HUES64 (cell line): ENCODE data around the gene KRT75.

Experiments
- H3K27ac ChIP-seq: 2 replicates; pipeline ENCODE4 v1.7.0; 2013; ENCODE audit warnings: low read depth, low read length, inconsistent platforms
- H3K27me3 ChIP-seq: 2 replicates; pipeline ENCODE4 v1.6.1; 2013; ENCODE audit warnings: mild to moderate bottlenecking, low read length; ENCODE audit not compliant: insufficient read depth
- H3K36me3 ChIP-seq: 2 replicates; pipeline ENCODE4 v1.6.1; 2013; ENCODE audit warnings: mild to moderate bottlenecking, low read length; ENCODE audit not compliant: insufficient read depth
- H3K4me1 ChIP-seq: 2 replicates; pipeline ENCODE4 v1.6.1; 2013; ENCODE audit warnings: mild to moderate bottlenecking, low read length, moderate library complexity; ENCODE audit not compliant: insufficient read depth
- H3K4me3 ChIP-seq: 2 replicates; pipeline ENCODE4 v1.5.1; 2013; ENCODE audit warnings: mild to moderate bottlenecking, low read length, moderate library complexity
- H3K9ac ChIP-seq: 2 replicates; pipeline ENCODE4 v1.6.1; 2013; ENCODE audit warnings: mild to moderate bottlenecking, low read depth, low read length
- H3K9me3 ChIP-seq: 2 replicates; pipeline ENCODE4 v1.6.1; 2013; ENCODE audit warnings: low read depth, low read length; ENCODE audit not compliant: insufficient read depth
- WGBS: fragments of 150-250, 120-280 bp; methylation state at CpG from one replicate; pipeline ENCODE4 v1.1.7; 2013; ENCODE audit warnings: missing lambda C conversion rate; 5-methylcytosine and 5-hydroxymethylcytosine counted together

The KRT75 gene

DNA sequence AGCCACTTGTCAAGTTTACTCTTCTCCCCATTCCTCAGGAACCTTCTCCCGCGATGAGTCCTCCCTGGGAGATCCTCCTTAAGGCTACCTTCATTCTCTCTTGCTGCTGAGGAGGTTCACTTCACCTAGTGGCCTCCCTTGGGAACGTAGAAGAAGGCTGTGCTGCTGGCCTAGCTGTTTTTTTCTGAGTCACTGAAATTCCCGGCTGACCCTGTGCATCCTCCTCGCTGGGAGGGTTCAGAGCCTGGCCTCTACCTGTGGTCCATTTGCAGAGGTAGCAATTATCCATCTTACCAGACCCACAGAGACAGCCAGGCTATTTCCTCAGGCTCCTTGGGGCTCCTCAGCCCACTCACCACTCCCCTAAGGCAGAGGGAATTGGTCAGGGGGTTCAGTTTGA lies 32.6 kb downstream of the KRT75 start:
- WGBS = 91% methylated on average over 5 of the region's 5 CpGs
- Histone ChIP-seq H3K9me3 (no peaks in the 10 kb centered on the region), H3K9ac (no peak overlapping the region), H3K36me3 (no peaks in the 10 kb centered on the region), H3K27me3 (no peaks in the 10 kb centered on the region; the same call in 1 of the 2 replicates), H3K27ac (no peak overlapping the region), H3K4me1 (0 out of 2 replicates have a peak, but pooled peaks cover 6% of the 10 kb centered on the region), H3K4me3 (no peak overlapping the region)

DNA sequence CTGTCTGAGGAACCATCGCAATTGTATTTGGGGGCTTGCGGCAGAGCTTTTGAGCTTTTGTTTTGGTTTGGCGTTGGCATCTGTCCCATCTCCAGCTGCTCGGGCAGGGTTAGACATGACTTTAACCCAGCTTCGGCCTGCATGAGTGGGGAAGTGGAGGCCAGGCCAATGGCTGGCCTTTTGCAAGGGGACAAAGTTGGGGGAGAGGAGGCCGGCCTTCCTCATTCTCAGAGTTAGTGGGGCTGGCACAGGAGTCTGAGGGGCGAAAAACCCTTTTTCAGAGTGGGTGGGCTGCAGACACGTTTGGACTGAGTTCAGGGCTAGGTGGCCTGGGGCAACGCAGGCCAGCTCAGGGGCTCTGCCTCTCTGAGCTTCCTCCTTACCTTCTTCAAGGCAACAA lies 33.3 kb downstream of the KRT75 start:
- Histone ChIP-seq H3K27ac (no peak overlapping the region), H3K27me3 (no peaks in the 10 kb centered on the region; the same call in 1 of the 2 replicates), H3K4me1 (0 out of 2 replicates have a peak, but pooled peaks cover 6% of the 10 kb centered on the region), H3K4me3 (no peak overlapping the region), H3K9ac (no peak overlapping the region), H3K36me3 (no peaks in the 10 kb centered on the region), H3K9me3 (no peaks in the 10 kb centered on the region)
- WGBS = 95% methylated on average over 9 of the region's 9 CpGs

DNA sequence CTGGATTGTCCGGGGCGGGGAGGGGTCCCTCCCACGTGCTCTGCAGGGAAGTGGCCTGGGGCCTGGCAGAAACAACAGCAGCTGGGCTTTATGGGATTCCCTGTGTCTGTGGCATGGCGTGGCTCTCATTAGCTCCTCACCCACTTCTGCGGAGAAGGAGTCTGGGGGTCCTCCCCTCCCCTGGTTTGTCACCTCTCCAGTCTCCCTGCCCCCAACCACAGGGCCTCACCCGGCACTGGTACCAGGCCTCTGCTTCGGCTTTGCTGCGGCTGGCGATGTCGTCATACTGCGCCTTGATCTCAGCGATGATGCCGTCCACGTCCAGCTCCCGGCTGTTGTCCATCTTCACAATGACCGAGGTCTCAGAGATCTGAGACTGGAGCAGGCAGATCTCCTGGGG lies 34.4 kb downstream of the KRT75 start:
- Histone ChIP-seq H3K9me3 (no peaks in the 10 kb centered on the region), H3K9ac (no peak overlapping the region), H3K27me3 (no peaks in the 10 kb centered on the region; the same call in 1 of the 2 replicates), H3K4me3 (no peak overlapping the region), H3K4me1 (0 out of 2 replicates have a peak, but pooled peaks cover 6% of the 10 kb centered on the region), H3K36me3 (no peaks in the 10 kb centered on the region), H3K27ac (no peak overlapping the region)
- WGBS = 94% methylated on average over 16 of the region's 16 CpGs

DNA sequence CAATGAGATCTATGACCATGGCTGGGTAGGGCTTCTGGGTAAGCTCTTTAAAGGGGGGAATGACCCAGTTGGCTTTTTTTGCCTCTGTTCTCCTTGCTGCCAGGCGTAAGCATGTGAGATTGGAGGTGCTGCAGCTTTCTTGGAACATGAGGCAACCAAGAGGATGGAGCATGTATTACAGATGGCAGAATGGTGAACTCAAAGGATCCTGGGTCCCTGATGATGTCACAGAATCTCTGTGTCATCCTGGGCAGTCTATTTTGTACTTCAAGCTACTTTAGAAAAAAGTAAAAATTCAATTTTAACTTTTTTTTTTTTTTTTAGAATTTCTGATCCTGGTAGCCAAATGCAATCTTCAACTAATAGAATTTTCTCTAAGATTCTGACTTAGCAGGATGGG lies 36.0 kb downstream of the KRT75 start:
- Histone ChIP-seq H3K4me3 (no peak overlapping the region), H3K27me3 (no peaks in the 10 kb centered on the region; the same call in 1 of the 2 replicates), H3K27ac (no peak overlapping the region), H3K4me1 (0 out of 2 replicates have a peak, but pooled peaks cover 6% of the 10 kb centered on the region), H3K9me3 (no peaks in the 10 kb centered on the region), H3K9ac (no peak overlapping the region), H3K36me3 (no peaks in the 10 kb centered on the region)
- 84% methylated on average over 1 of the region's 1 CpG for WGBS

DNA sequence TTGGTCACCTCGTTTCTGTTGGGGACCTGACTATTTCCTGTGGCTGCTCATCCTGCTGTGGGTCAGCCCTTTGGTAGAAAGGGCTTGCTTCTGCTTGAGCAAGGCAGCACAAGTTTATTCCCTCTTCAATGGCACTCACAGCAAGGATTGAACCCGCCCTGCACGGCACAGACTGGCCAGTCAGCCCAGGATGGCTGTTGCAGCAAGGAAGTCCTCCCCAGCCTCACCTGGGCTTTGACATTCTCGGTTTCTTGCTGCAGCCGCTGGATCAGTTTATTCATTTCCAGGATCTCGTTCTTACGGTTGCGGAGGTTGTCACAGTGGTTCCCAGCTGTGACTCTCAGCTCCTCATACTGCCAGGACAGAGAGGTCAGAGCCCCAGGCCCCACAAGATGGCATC lies 37.5 kb downstream of the KRT75 start:
- H3K4me1 ChIP-seq = no peaks in the 10 kb centered on the region
- H3K4me3 ChIP-seq = no peak overlapping the region
- no peaks in the 10 kb centered on the region for H3K36me3 ChIP-seq
- no peaks in the 10 kb centered on the region; the same call in 1 of the 2 replicates for H3K27me3 ChIP-seq
- WGBS = 93% methylated on average over 8 of the region's 8 CpGs
- H3K9ac ChIP-seq = no peak overlapping the region
- H3K9me3 ChIP-seq = no peaks in the 10 kb centered on the region
- H3K27ac ChIP-seq = no peak overlapping the region

DNA sequence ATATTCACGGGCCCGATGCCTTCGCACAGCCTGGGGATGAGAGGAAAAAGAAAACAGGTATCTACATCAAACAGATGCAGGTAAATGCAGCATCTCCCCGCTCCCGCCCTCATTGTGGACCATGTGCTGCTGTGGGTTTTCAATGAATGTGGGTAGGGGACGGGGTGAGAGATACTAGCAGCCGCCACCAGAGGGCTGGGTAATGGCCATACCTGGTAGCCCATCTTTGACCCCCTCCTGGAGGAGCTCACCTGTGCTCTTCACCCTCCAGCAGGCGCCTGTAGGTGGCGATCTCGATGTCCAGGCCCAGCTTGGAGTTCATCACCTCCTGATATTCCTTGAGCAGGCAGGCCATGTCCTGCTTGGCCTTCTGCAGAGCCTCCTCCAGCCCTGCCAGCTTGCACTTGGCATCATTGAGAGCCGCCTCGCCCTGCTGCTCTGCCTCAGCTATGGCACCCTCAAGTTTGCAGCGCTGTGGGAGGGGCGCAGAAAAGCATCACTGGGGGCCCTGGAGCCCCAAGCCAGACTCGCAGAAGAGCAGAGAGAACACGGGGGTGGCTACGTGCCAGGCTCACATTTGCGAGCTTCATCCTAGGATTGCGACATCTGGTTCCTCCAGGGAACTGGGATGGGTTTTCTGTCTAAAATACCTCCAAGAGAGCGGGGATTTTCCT lies 38.3 kb downstream of the KRT75 start:
- H3K4me1 ChIP-seq = no peaks in the 10 kb centered on the region
- H3K36me3 ChIP-seq = no peaks in the 10 kb centered on the region
- no peak overlapping the region for H3K9ac ChIP-seq
- H3K4me3 ChIP-seq = no peak overlapping the region
- no peaks in the 10 kb centered on the region for H3K9me3 ChIP-seq
- H3K27me3 ChIP-seq = no peaks in the 10 kb centered on the region; the same call in 1 of the 2 replicates
- WGBS = 74% methylated on average over 20 of the region's 20 CpGs
- H3K27ac ChIP-seq = no peak overlapping the region

DNA sequence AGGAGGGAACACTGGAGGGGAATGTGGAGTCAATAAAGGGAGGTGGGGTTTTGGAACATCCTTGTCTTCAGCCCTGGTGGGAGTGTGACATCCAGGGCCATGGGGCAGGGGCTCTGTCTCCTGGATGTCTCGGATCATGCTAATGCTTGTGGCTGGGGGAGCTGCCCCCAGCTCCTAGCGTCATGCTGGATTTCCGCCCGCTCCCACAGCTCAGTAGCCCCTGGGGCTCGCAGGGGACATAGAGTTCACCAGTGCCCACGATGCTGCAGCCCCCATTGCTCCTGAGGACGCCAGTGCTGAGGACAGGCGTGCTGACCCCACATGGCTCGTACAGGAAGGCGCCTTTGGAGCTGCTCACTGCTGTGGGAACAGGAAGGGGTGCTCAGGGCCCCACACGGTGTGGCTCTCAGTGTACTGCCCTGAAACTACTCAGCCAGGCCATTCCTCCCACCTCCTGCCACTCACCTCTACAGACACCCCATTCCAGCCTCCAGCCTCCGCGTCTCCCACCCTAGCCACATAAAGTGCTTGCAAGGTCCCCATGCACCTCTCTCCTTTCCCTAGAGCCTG lies 39.2 kb downstream of the KRT75 start:
- 82% methylated on average over 13 of the region's 13 CpGs for WGBS
- no peaks in the 10 kb centered on the region for H3K9me3 ChIP-seq
- no peak overlapping the region for H3K9ac ChIP-seq
- H3K27ac ChIP-seq = no peak overlapping the region
- no peaks in the 10 kb centered on the region; the same call in 1 of the 2 replicates for H3K27me3 ChIP-seq
- H3K4me1 ChIP-seq = 0 out of 2 replicates have a peak, but pooled peaks cover under 1% of the 10 kb centered on the region
- H3K36me3 ChIP-seq = no peaks in the 10 kb centered on the region
- no peak overlapping the region for H3K4me3 ChIP-seq

DNA sequence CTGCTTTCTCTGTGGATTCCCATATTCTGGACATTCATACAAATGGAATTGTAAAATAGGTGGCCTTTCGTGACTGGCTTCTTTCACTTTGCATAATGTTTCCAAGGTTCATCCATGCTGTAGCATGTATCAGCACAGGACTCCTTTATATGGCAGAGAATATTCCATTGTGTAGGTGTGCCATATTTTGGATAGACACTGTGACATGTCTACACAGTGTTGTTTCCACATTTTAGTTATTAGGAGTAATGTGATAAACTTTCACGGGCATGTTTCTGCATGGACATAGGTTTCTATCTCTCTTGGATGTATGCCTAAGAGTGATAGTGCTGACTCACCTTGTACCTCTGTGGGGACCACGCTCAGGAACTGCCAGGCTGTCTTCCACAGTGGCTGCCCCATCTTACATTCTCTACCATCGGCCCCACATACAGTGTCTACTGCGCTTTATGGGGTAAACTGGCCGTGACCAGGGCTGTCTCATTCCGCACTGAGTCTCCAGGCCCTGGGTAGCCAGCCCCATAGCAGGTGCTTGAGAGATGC lies 41.6 kb downstream of the KRT75 start:
- H3K4me3 ChIP-seq = no peak overlapping the region
- WGBS = 94% methylated on average over 7 of the region's 7 CpGs
- no peak overlapping the region for H3K27ac ChIP-seq
- no peaks in the 10 kb centered on the region; the same call in 1 of the 2 replicates for H3K27me3 ChIP-seq
- H3K9me3 ChIP-seq = no peaks in the 10 kb centered on the region
- no peaks in the 10 kb centered on the region for H3K36me3 ChIP-seq
- no peak overlapping the region for H3K9ac ChIP-seq
- 0 out of 2 replicates have a peak, but pooled peaks cover 4% of the 10 kb centered on the region for H3K4me1 ChIP-seq

DNA sequence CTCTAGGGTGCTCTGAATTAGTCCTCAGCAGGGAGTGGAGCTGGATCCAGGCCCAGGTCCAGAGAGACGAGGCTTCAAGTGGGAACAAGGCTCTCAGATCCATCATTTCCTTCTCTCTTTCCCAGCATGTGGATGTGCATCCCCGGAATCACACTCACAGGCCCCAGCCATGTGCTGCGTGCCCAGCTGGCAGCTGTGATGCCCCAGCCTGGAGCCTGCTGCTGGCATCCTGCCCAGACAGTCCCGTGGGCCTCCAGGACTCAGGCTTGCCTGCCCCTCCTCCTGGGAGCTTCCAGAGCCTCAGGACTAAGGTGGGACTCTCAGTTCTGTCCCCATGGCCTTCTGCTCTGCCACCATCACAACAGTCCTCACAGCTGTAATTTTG lies 42.6 kb downstream of the KRT75 start:
- Histone ChIP-seq H3K9ac (no peak overlapping the region), H3K4me1 (0 out of 2 replicates have a peak, but pooled peaks cover 4% of the 10 kb centered on the region), H3K27ac (no peak overlapping the region), H3K27me3 (no peaks in the 10 kb centered on the region), H3K36me3 (no peaks in the 10 kb centered on the region), H3K4me3 (no peak overlapping the region), H3K9me3 (no peaks in the 10 kb centered on the region)
- WGBS = 91% methylated on average over 4 of the region's 4 CpGs

DNA sequence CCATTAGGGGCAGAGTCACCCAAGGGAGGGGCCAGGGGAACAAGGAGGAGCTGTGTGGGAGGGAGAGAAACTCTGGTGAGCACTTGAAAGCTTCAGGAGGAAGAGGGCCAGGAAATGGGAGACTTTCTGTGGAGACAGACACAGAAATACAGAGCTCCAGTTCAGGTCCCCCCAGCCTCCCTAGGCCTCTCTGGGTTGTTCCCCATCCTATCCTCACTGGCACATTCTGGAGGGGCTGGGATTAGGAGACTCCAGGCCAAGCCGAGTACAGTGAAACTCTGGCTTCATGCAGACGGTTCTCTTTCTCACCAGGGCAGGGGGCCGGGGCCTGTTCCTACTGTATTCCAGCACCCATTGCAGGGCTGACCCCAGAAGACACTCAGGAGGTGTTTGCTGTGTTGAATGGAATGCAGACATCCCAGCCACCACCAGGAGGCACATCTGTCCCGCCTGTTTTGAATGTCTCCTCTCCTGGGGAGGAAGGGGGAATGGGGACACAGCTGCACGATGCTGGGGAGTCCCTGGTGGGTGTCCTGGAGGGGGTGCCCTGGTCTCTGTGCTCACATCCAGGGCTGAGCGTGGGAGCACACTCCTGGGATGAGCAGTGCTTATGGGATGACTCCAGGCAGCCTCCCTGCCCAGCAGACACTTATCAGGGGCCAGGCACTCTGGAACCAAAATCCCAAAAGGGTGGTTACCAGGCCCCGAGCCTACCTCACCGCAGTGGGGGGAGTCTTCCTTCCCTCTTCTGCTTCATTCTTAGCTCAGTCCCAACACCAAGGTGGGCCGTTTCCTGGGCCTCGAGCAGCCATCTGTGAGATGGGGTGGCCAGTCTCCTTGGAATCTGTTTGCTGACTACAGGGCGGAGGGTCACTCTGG lies 43.2 kb downstream of the KRT75 start:
- Histone ChIP-seq H3K4me1 (0 out of 2 replicates have a peak, but pooled peaks cover 4% of the 10 kb centered on the region), H3K27ac (no peak overlapping the region), H3K36me3 (no peaks in the 10 kb centered on the region), H3K9ac (no peak overlapping the region), H3K9me3 (no peaks in the 10 kb centered on the region), H3K4me3 (no peak overlapping the region), H3K27me3 (no peaks in the 10 kb centered on the region)
- 64% methylated on average over 11 of the region's 11 CpGs for WGBS
